T follicular helper cell (primary cell): ENCODE results near the gene POU2F2.
A peak's percentile ranks its signal among the peaks of the same experiment; 100 is the strongest.

Source experiments
- DNase-seq: peaks from one replicate; pipeline ENCODE4 v3.0.0-alpha.2; 2020; ENCODE audit warnings: low read depth

Gene POU2F2

DNA sequence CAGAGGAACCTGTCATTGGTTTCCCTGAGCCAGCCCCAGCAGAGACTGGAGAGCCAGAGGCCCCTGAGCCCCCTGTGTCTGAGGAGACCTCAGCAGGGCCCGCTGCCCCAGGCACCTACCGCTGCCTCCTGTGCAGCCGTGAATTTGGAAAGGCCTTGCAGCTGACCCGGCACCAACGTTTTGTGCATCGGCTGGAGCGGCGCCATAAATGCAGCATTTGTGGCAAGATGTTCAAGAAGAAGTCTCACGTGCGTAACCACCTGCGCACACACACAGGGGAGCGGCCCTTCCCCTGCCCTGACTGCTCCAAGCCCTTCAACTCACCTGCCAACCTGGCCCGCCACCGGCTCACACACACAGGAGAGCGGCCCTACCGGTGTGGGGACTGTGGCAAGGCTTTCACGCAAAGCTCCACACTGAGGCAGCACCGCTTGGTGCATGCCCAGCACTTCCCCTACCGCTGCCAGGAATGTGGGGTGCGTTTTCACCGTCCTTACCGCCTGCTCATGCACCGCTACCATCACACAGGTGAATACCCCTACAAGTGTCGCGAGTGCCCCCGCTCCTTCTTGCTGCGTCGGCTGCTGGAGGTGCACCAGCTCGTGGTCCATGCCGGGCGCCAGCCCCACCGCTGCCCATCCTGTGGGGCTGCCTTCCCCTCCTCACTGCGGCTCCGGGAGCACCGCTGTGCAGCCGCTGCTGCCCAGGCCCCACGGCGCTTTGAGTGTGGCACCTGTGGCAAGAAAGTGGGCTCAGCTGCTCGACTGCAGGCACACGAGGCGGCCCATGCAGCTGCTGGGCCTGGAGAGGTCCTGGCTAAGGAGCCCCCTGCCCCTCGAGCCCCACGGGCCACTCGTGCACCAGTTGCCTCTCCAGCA lies 52.1 kb downstream of the POU2F2 start:
- no peak for DNase-seq

DNA sequence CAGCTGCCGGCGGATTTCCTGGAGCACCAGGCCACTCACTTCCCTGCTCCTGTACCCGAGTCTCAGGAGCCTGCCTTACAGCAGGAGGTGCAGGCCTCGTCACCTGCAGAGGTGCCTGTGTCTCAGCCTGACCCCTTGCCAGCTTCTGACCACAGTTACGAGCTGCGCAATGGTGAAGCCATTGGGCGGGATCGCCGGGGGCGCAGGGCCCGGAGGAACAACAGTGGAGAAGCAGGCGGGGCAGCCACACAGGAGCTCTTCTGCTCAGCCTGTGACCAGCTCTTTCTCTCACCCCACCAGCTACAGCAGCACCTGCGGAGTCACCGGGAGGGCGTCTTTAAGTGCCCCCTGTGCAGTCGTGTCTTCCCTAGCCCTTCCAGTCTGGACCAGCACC lies 53.0 kb downstream of the POU2F2 start:
- no peak for DNase-seq

DNA sequence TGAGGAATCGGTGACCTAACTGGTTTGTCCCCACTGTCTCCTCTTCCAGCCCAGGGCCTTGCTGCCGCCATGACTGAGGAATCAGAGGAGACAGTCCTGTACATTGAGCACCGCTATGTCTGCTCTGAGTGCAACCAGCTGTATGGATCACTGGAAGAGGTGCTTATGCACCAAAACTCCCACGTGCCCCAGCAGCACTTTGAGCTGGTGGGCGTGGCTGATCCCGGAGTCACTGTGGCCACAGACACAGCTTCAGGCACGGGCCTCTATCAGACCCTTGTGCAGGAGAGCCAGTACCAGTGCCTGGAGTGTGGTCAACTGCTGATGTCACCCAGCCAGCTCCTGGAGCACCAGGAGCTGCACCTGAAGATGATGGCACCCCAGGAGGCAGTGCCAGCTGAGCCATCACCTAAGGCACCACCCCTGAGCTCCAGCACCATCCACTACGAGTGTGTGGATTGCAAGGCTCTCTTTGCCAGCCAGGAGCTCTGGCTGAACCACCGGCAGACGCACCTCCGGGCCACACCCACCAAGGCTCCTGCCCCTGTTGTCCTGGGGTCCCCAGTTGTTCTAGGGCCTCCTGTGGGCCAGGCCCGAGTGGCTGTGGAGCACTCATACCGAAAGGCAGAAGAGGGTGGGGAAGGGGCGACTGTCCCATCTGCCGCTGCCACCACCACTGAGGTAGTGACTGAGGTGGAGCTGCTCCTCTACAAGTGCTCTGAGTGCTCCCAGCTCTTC lies 53.5 kb downstream of the POU2F2 start:
- no peak for DNase-seq

DNA sequence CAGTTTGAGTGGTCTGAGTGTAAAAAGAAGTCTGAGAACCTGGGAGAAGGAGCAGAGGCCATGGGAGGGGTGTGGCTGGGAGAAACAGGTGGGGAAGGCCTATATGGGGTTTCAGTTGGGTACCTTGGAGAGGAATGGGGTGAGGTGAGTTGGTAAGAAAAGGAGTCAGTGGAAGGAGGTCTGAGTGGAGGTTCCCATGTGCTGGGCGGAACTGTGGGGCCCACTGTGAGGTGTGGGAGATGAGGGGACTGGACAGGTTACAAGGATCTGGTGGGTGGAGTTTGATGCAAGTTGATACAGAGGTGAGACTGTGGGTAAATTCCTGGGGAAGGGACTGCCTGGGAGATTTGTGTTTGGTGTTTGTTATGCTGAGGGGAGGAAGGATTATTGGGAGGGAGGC lies 54.2 kb downstream of the POU2F2 start:
- DNase-seq, result no peak

DNA sequence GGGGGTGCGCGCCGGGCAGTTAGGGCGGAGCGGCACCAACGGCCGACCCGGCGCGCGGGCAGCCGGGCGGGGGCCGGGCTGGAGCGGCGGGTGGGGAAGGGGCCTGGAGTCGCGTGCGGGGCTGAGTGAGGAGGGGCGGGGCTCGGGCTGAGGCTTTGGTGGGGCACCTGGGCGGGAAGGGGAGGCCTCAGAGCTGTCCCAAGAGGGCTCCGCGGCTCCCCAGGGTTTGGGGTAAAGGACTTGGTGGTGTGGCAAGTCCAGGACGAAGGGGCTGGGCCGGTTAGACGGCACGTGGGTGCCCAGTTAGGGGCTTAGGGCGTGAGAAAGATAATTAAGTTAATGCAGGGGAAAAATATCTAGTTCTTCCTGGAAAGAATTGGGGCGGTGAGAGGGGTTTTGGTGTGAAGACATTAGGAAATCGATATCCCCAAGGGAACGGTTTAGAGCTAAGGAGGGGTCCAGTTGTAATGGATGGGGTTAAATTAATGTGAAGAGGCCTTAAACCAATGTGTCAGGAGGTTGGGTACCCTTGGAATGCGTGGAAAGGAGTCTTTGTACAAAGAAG lies 55.8 kb downstream of the POU2F2 start:
- no peak for DNase-seq

DNA sequence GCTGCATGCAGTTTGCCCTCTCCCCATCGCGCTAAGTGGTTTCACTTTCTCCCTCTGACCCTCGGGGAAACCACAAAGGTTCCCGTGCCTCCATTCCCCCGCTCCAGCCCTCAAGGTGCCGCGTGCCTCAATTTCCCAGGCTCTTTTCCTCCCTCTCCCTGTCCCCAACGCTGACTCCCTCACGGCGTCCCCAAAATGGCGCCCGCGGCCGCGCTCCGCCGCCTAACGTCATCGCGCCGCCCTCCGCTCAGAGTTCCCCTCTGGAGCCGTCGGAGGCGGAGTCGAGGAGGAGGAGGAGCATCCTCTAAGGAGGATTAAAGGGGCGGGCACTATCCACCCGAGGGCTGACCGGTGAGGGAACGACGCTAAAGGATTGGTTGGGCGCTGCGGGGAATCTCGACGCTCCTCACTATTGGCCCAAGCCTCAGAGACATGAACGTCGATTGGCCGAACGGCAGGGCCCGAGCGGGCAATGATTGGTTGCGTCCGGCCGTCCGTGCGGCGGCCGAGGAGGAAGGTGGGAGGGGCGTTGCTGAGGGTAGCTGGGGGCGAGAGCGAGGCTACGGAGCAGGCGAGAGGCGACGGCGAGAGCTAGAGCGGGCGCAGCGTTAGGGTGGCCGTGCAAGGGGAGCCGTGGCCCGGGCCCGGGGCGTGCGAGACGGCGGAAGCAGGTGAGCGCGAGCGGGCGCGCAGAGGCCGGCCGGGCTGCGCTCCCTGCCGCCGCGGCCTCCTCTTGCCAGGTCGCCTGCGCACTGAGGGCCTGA lies 56.4 kb downstream of the POU2F2 start, which contains the start of gene ZNF574:
ZNF574 (plus strand) TSS at position 551 of the 764 bp plus-strand sequence. CDS start 2,441 bp downstream, outside the sequence.
- DNase-seq, result peak; percentile 96

DNA sequence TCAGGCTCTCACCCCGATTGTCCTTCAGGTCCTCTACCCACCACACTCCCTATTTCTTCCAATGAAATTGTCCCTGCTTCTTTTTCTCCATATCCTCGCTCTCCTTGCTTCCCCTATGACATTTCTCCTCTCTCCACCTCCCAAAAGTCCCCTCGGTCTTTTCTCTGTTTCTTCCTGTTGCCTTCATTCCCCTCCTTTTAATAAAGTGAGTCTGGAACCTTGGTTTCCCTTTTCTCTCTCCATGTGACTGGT lies 57.0 kb downstream of the POU2F2 start:
- no peak for DNase-seq

DNA sequence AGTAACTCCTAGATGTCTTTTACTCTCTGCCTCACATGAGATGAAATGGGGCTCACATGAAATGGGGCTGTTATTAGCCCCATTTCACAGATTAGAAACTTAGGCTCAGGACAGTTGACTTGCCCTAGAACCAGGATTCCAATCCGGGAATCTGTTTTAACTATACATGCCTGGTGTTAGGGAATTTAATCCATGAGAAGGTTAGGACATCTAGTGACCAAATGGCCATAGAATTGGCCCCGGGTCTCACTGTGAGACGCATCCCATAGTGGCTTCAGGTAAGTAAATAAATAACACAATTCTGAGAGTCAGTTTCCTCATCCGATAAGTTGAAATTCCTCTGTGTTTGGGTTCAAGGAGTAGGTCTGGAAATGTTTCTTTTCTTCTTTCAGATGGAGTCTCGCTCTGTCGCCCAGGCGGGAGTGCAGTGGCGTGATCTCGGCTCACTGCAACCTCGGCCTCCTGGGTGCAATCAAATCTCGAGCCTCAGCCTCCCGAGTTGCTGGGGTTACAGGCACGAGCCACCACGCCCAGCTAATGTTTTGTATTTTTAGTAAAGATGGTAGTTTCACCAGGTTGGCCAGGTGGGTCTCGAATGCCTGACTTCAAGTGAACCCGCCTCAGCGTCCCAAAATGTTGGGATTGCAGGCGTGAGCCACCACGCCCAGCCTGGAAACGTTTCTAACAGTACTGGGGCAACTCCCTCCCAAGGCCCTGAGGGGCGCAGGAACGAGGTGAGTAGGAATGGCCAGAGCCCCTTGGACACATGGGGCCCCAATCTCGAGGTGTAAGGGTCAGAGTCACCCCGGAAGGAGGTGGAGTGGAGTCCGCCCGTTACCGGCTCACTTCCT lies 57.5 kb downstream of the POU2F2 start:
- DNase-seq, result no peak

DNA sequence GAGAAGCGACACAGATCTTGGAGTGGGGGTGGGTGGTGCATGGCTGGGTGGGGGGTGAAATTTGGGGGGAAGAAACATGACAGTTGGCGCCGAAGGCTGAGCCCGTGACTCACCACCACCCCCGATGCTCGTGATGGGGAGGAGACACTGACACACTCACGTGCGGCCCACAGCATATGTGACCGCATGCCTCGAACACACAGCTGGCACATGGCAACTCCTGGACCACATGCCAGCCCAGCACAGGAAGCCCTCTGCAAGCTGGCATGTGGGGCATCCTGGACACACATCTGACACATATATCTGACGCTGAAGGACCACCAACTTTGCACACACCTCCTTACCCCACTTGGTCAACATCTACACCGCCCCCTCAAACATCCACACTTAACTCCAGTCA lies 61.0 kb downstream of the POU2F2 start:
- DNase-seq, result no peak

DNA sequence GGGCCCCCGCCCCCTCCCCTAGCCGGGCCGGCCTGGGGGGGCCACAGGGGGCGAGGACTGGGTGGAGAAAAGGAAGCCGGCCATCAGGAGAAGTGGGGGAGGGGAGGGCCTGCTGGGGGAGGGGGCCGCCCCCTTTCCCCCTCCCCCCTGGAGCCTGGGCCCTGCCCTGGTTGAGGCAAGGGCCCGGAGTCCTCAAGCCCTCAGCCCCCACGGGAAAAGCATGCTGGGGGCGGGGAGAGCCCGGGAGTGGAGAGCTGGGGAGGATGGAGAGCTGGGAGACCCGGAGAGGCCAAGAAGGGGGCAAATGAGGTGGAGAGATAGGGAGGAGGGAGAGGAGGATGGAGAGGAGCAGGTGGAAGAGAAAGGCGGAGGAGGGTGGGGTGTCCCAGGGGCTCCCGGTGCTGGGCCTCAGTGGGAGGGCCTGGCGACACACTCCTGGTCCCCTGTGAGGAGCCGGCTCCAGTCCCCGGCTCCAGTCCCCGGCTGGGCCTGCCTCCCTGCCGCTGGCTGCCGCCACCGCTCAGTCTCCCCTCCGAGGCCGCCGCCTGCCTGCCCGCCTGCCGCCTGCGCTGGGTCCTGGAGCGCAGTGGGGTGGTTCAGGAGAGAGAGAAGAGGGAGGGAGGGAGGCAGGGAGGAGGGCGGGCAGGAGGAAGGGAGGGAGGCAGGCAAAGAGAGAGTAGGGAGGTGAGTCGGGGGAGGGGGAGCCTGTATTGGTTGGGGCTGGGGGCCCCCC lies 62.5 kb downstream of the POU2F2 start, which contains the start of gene GRIK5:
GRIK5 (minus strand) TSS at position 588 of the 733 bp plus-strand sequence. CDS start 4,436 bp downstream, outside the sequence.
- DNase-seq, result no peak

DNA sequence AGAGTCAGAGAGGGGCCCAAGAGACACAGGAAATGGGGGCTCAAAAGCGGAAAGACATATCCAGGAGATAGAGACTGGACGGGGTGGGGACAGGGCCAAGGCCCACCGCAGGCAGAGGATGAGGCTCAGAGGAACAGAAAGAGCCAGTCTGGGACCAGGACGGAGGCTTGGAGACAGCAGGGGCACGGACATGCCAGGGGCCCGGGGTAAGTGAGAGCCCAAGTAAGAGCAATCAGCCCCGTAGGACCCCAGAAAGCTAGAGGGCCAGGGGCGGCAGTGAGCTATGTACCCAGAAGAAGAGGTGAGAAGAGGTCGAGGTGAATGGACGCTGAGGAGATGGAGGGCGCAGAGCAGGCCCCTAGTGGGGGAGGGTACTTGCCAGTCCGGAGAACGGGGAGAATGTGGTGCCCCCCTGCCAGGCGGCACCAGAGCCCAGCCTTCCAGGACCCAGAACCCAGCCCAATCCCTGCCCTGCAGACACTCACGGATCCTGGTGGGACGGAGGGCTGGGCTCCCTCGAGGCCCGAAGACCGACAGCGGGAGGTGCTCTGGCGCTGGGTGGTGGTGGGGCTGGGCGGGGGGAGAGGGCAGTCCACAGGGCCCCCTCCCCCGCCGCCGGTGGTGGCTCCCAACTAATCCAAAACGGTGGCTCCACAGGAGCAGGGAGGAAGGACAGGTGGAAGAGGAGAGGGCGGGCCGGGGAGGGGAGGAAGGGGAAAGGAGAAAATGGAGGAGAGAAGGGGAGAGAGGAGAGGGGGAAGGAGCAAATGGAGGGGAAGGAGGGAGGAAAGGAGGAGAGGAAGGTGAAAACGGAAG lies 63.3 kb downstream of the POU2F2 start:
- no peak for DNase-seq

DNA sequence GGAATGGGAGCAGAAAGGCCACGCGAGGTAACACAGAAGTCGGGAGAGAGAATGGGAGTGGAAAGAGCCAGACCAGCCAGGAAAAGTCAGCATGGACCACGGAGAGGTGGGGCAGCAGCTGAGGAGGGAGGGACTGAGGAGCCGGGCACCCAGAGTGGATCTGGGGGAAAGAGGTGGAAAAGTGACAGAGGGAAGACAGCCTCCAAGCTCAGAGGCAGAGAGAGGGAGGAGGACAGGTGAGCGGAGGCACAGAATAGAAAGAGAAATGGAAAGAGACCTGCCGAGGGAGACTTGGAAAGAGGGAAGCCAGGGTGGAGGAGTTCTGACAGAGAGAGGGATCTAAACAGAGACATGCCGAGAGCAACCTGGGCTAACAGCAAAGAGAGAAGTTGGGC lies 63.9 kb downstream of the POU2F2 start:
- no peak for DNase-seq

DNA sequence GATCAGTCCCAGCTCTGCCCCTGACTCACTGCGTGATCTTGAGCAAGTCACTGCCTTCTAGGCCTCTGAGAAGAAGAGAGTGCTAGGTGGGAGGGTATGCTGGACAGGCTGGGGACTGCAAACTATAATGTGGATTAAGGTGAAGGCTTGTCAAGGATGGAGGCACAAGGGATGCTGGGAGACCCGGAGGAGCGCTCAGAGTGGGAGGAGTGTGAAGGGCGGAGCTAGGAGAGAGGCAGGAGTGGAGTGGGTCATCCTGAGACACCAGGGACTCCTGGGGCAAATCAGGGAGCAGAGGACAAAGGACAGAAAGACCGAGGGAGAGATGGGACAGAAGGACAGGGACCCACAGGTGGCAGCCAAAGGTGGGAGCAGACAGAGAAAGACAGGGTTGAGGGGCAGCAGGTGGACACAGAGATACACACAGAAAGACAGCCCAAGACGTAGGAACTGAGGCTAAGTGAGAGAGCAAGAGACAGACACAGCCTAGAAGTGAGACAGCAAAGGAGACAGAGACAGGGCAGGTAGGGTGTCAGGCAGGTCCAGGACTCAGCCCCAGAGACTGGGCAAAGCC lies 64.8 kb downstream of the POU2F2 start:
- DNase-seq, result no peak

DNA sequence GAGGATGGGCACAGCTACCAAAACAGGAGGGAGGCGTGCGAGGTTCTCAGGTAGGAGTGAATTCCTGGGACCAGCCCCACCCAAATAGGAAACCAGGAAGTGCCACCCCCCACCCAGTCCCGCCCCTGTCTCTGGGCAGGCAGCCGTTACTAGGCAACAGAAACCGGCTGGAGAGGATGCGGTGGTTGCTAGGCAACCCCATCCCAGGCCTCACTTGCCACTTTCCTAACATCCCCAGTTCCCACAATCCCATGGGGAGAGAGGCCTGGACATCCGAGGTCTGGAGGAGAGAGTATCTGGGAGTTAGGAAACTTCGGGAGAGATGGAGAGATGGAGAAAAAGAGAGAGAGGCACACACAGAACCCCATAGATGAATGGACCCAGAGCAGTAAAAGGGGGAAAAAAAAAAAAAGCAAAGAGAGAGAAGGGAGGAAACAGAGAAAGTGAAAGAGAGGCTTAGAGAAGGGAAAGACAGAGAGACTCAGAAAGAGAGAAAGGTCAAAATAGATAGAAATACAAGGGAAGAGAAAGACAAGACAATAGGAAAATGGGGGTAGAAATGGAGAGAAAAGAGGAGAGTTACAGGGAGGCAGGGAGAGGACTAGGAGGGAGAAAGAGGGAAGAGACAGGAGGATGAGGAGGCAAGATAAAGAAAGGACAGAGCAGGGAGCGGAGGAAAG lies 66.0 kb downstream of the POU2F2 start:
- no peak for DNase-seq

DNA sequence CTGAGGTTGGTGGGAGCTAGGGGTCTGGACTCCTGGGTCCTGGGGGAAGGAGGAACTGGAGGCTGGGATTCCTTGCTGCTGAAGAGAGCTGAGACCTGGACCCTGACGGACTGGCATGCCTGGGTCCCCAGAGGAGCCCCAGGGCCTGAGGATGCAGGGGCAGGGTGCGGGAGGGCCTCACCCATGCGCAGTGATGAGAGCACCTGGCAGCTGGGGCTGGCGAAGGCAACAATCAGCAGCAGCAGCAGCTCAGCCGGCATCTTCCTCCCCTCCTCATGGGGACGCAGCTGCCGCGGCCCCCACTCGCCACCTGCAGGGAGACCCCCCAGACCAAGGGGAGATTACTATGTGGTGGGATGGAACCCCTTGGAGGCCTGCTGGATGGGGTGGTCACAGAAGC lies 66.7 kb downstream of the POU2F2 start:
- no peak for DNase-seq

DNA sequence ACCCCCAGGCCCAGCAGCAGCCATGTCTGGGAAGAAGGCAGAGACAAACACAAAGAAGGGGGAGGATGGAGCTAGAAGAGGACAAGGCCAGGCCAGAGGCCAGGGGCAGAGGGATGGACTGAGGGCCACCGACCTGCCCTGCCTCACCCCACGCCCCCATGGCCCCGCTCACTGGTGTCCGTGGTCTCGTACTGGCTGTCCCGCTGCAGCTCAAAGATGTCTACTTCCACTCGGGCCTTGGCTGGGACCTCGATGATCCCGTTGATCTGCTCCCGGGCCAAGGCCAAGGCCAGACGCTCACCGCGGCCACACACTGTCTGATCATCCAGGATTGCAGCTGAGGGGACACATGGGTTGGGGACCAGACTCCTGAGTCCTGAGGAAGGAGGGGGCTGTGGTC lies 67.2 kb downstream of the POU2F2 start:
- no peak for DNase-seq

DNA sequence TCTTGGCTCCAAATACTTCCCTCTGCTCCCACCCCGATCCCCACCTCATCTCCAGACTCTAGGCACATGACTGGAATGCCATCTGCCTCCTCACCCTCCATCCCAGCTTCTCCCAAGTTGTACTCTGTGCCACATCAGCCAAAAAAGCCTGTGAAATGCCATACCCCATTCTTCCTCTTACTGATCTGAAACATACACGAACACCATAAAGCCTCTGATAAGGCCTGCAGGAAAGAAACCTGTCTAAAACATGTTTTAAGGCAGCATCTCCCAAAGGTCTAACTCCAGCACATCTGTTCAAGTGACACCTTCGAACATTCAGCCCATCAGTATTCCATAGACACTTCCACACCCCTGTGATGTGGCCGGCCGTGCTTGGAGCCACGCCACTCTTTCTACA lies 67.8 kb downstream of the POU2F2 start:
- no peak for DNase-seq

DNA sequence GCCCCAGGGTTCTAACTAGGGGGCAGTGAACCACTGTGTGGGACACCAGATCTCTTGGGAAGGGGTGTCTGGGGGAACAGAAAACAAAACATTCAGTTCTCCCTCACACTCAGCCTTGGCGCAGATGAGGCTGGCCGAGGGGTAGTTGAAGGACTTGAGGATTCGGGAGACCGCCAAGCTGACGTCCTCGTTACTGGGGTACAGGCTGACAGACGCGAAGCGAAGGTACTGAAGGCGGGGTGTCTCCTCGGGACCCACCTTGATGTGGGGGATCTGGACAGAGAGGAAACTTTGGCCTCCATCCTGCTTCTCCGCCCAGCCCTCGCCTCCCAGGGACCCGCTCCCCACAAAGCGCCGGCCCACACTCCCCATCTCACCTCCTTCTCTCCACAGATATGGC lies 69.9 kb downstream of the POU2F2 start:
- no peak for DNase-seq

DNA sequence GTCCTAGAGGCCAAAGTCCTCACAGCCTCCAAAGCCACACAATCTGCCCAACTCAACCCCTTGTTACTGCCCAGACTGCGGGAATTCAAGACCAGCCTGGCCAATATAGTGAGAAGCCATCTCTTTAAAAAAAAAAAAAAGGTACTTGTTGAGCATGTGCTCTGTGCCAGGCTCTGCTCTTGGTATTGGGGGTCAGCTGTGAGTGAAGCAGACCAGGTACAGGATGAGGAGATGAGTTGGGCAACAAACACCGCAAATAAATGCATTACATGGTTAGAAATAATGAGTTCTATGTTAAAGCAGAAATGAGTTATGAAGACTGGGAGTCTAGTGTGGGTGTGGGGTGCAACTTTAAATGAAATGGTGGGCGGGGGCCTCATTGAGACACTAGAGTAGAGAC lies 72.1 kb downstream of the POU2F2 start:
- no peak for DNase-seq
